Measurements from ENCODE around the gene KNDC1. TPM values are rescaled to one million over a fixed set of nuclear protein-coding genes. Genes with fewer than 3 reads are reported as not detected.

KNDC1 gene
- total and polyA plus RNA-seq, 10 of the 15 experiments (the other 5 are each of a cell fraction or from before 2014, with no cell fraction given) = 0.03 to 0.11 (median 0.05) TPM; not detected in 7

DNA sequence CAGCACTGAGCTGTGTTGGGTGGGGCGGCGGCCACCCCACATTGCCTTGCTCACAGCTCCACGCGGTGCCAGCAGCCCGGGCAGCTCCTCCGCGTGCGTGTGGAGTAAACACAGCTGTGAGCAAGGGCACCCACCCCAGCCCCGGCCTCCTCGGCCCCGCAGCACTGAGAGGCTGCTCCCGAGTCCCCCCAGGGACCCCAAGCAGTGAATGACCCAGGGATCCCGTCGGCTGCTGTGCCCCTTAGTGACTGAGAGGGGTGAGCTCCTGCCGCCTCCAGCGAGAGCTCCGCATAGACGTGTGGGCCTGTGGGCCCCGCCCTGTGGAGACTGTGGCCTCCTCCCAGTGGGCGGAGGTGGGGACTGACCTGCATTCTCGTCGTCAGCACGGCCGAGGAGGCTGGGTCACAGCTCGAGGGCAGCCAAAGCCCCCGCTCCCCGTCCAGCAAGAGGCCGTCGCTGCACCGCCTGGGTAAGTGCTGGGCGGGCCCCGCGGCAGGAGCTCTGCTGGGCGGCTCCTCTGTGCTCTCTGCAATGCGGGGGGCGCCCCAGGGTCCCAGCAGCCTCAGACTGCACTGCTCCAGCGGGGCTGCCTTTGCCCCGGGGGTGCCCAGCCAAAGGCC lies 40.1 kb downstream of the KNDC1 start:
- no peaks in the 10 kb centered on the region for H3K9me3 ChIP-seq (replicated peaks; ENCODE audit: control insufficient read depth, insufficient read depth, low read length)
- no peak overlapping the region for H3K4me2 ChIP-seq (ENCODE audit: control insufficient read depth, insufficient read depth)
- no peak overlapping the region for H2AFZ ChIP-seq (ENCODE audit: control insufficient read depth, low read depth, low read length)
- no peaks in the 10 kb centered on the region for H4K20me1 ChIP-seq (ENCODE audit: control insufficient read depth, insufficient read depth)
- no TSS peak for BruUV-seq (replicated peaks)
- no peak for DNase-seq (ENCODE audit: low read depth, low spot score)
- ChIA-PET CTCF (no interaction called here), SMC1A (ENCODE audit: uncharacterized antibody, unreplicated experiment) (no interaction called here), POLR2A (no interaction called here), RAD21 (ENCODE audit: unreplicated experiment) (no interaction called here)
- H3K36me3 ChIP-seq (ENCODE audit: control insufficient read depth in 2 of 2, insufficient read depth in 2 of 2, low read length in 1 of 2) = no peaks in the 10 kb centered on the region
- 56% methylated on average over 28 of the region's 38 CpGs for WGBS (ENCODE audit: insufficient coverage, insufficient replicate concordance, low lambda C conversion rate, missing lambda C conversion rate)
- TF ChIP-seq ZZZ3 (IDR thresholded peaks at IDR 0.05; ENCODE audit: control insufficient read depth, insufficient read length, low read depth) = no peak
- TF ChIP-seq NFIC (IDR thresholded peaks at IDR 0.05; ENCODE audit: low read depth, low read length) = no peak
- TF ChIP-seq ASH2L (IDR thresholded peaks at IDR 0.05; ENCODE audit: borderline replicate concordance, low read depth) = no peak
- TF ChIP-seq NFYA (IDR thresholded peaks at IDR 0.05; ENCODE audit: borderline replicate concordance, low read depth, low read length) = no peak
- no peak for TF ChIP-seq ZNF207 (IDR thresholded peaks at IDR 0.05; ENCODE audit: borderline replicate concordance)
- TF ChIP-seq RAD51 (IDR thresholded peaks at IDR 0.05) = no peak
- TF ChIP-seq RELA (IDR thresholded peaks at IDR 0.05; ENCODE audit: borderline replicate concordance, partially characterized antibody) = no peak
- no peak overlapping the region for H3K4me3 ChIP-seq
- no peaks in the 10 kb centered on the region for H3K79me2 ChIP-seq (ENCODE audit: control insufficient read depth, insufficient read depth, low read length)
- intact Hi-C loops (cut with micrococcal nuclease; ENCODE audit: unreplicated experiment) (no loop called here), in situ Hi-C loops (cut with MboI) (no loop called here)
- H3K27me3 ChIP-seq (replicated peaks in 1 of 2; ENCODE audit: control insufficient read depth in 2 of 2, insufficient read depth in 2 of 2, low read length in 1 of 2) = no peaks in the 10 kb centered on the region
- no peak overlapping the region for H3K9ac ChIP-seq (ENCODE audit: control insufficient read depth, insufficient read depth, low read length)
- no peak overlapping the region for H3K27ac ChIP-seq (ENCODE audit: control insufficient read depth, insufficient read depth)
- H3K4me1 ChIP-seq (ENCODE audit: control insufficient read depth, insufficient read depth, low read length) = no peaks in the 10 kb centered on the region
- FAIRE-seq = no peak
- ATAC-seq = no peak

DNA sequence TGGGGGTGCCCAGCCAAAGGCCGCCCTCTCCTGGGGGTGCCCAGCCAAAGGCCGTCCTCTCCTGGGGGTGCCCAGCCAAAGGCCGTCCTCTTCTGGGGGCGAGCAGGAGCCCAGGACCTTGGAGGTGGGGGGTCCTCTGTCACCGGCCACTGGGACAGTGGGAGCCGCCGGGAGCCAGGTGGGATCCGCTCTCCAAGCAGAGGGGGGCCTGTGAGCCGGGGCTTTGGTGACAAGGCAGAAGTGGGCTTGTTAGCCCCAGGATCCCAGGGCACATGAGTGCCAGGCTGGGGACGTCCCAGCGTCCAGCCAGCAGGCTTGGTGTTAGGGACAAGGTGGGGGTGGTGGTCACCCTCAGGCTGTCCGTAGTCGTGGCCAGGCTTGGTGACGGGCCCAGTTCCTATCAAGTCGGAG lies 40.6 kb downstream of the KNDC1 start:
- FAIRE-seq = no peak
- no peaks in the 10 kb centered on the region for H4K20me1 ChIP-seq (ENCODE audit: control insufficient read depth, insufficient read depth)
- no peaks in the 10 kb centered on the region for H3K79me2 ChIP-seq (ENCODE audit: control insufficient read depth, insufficient read depth, low read length)
- H3K9me3 ChIP-seq (replicated peaks; ENCODE audit: control insufficient read depth, insufficient read depth, low read length) = no peaks in the 10 kb centered on the region
- no peak for DNase-seq (ENCODE audit: low read depth, low spot score)
- no peak overlapping the region for H3K27ac ChIP-seq (ENCODE audit: control insufficient read depth, insufficient read depth)
- no peak overlapping the region for H3K9ac ChIP-seq (ENCODE audit: control insufficient read depth, insufficient read depth, low read length)
- ChIA-PET RAD21 (ENCODE audit: unreplicated experiment) (no interaction called here), POLR2A (no interaction called here), CTCF (no interaction called here), SMC1A (ENCODE audit: uncharacterized antibody, unreplicated experiment) (no interaction called here)
- no TSS peak for BruUV-seq (replicated peaks)
- H3K27me3 ChIP-seq (replicated peaks in 1 of 2; ENCODE audit: control insufficient read depth in 2 of 2, insufficient read depth in 2 of 2, low read length in 1 of 2) = no peaks in the 10 kb centered on the region
- intact Hi-C loops (cut with micrococcal nuclease; ENCODE audit: unreplicated experiment) = no loop called here
- no peaks in the 10 kb centered on the region for H3K36me3 ChIP-seq (ENCODE audit: control insufficient read depth in 2 of 2, insufficient read depth in 2 of 2, low read length in 1 of 2)
- H3K4me2 ChIP-seq (ENCODE audit: control insufficient read depth, insufficient read depth) = no peak overlapping the region
- ATAC-seq = no peak
- no peak overlapping the region for H3K4me3 ChIP-seq
- H2AFZ ChIP-seq (ENCODE audit: control insufficient read depth, low read depth, low read length) = no peak overlapping the region
- 45% methylated on average over 15 of the region's 15 CpGs for WGBS (ENCODE audit: insufficient coverage, insufficient replicate concordance, low lambda C conversion rate, missing lambda C conversion rate)
- H3K4me1 ChIP-seq (ENCODE audit: control insufficient read depth, insufficient read depth, low read length) = no peaks in the 10 kb centered on the region
- in situ Hi-C loops (cut with MboI) = no loop called here
- TF ChIP-seq MTA2 (IDR thresholded peaks at IDR 0.05; ENCODE audit: low read depth) (no peak), POU2F2 (IDR thresholded peaks at IDR 0.05; ENCODE audit: borderline replicate concordance, low read depth, low read length) (no peak), SKIL (IDR thresholded peaks at IDR 0.05; ENCODE audit: low read depth, poor library complexity, severe bottlenecking) (no peak), CHD2 (IDR thresholded peaks at IDR 0.05; ENCODE audit: borderline replicate concordance, low read depth, low read length) (no peak)
- TF ChIP-seq, protein P1, sequence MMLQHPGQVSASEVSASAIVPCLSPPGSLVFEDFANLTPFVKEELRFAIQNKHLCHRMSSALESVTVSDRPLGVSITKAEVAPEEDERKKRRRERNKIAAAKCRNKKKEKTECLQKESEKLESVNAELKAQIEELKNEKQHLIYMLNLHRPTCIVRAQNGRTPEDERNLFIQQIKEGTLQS (IDR thresholded peaks at IDR 0.05; ENCODE audit: borderline replicate concordance, extremely low read depth, low read depth, low read length) = no peak
